ENCODE measurements around the gene C2CD3.

C2CD3 gene

GRCh38 chr11:74018331-74019005 is 152.3 kb downstream of the C2CD3 start:
- DNase-seq = no peak

- no peak for DNase-seq
Observed at GRCh38 chr11:74017631-74018030, 153.2 kb downstream of the C2CD3 start.

GRCh38 chr11:74015919-74016684 is 154.7 kb downstream of the C2CD3 start:
- no peak for DNase-seq

GRCh38 chr11:74014880-74015279 is 155.9 kb downstream of the C2CD3 start:
- no peak for DNase-seq

- no peak for DNase-seq
Observed at GRCh38 chr11:74013141-74013540, 157.7 kb downstream of the C2CD3 start.

GRCh38 chr11:74012074-74012809 is 158.6 kb downstream of the C2CD3 start:
- no peak for DNase-seq

GRCh38 chr11:74011360-74012073 is 159.3 kb downstream of the C2CD3 start:
- DNase-seq = no peak

GRCh38 chr11:74010306-74011300 is 160.2 kb downstream of the C2CD3 start:
- DNase-seq = no peak

GRCh38 chr11:74009675-74010305 is 161.0 kb downstream of the C2CD3 start:
- no peak for DNase-seq

GRCh38 chr11:74009230-74009547 is 161.6 kb downstream of the C2CD3 start:
- DNase-seq = no peak

- DNase-seq = no peak
Observed at GRCh38 chr11:74008373-74009229, 162.2 kb downstream of the C2CD3 start, which contains the start of gene UCP3. TSS of gene UCP3 (minus strand) at chr11:74009085. CDS start at chr11:74007042, 2,043 bp downstream.

- no peak for DNase-seq
Observed at GRCh38 chr11:74007691-74008372, 163.0 kb downstream of the C2CD3 start.

GRCh38 chr11:74006743-74007304 is 164.0 kb downstream of the C2CD3 start:
- DNase-seq = no peak

- no peak for DNase-seq
Observed at GRCh38 chr11:74005721-74006517, 164.9 kb downstream of the C2CD3 start.

GRCh38 chr11:74004759-74005615 is 165.8 kb downstream of the C2CD3 start:
- no peak for DNase-seq

GRCh38 chr11:74004046-74004695 is 166.6 kb downstream of the C2CD3 start:
- DNase-seq = no peak

- DNase-seq = no peak
Observed at GRCh38 chr11:74002832-74003231, 168.0 kb downstream of the C2CD3 start.
